ENCODE measurements around the gene PI4KA.
"Not testable (repeated sequence)": the region's sequence is repeated elsewhere in the genome, so short reads cannot be mapped to it uniquely, and the experiment has no call there.

PI4KA gene

DNA sequence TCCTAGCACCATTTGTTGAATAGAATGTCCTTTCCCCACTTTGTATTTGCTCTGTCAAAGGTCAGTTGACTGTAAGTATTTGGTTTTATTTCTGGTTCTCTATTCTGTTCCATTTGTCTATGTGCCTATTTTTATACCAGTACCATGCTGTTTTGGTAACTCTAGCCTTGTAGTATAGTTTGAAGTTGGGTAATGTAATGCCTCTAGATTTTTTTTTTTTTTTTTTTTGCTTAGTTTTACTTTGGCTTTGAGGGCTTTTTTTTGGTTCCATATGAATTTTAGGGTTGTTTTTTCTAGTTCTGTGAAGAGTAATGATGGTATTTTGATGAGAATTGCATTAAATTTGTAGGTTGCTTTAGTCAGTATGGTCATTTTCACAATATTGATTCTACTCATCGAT, 183.0 kb downstream of the PI4KA start:
- not testable (repeated sequence) for DNase-seq

DNA sequence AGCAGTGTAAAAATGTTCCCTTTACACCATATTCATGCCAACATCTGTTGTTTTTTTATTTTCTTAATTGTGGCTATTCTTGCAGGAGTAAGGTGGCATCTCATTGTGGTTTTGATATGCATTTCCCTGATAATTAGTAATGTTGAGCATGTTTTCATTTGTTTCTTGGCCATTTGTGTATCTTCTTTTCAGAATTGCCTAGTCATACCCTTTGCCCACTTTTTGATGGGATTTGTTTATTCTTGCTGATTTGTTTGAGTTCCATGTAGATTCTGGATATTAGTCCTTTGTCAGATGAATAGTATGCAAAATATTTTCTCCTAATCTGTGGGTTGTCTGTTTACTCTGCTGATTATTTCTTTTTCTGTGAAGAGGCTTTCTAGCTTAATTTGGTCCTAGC, 183.6 kb downstream of the PI4KA start:
- no peak for DNase-seq

- DNase-seq, result no peak
Measured at GRCh38 chr22:20673295-20674195, 185.1 kb downstream of the PI4KA start.

GRCh38 chr22:20672732-20673131, 185.9 kb downstream of the PI4KA start:
- no peak for DNase-seq

DNA sequence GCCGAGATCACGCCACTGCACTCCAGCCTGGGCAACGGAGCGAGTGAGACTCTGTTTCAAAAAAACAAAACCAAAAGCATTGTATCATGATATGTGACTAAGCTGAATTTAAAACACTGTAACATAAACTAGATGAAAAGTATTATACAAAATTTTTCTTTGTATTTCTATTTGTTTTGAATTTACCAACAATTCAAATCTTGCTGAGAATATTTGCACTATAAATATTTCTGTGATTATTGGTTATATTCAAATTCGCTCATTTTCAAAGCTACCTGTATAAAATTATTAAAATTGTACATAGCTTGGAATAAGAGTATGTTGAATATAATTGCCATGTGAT, 186.6 kb downstream of the PI4KA start:
- DNase-seq, result no peak

GRCh38 chr22:20671409-20672081, 187.1 kb downstream of the PI4KA start:
- no peak for DNase-seq

- not testable (repeated sequence) for DNase-seq
Measured at GRCh38 chr22:20670457-20671261, 188.0 kb downstream of the PI4KA start.

- DNase-seq, result not testable (repeated sequence)
Measured at GRCh38 chr22:20669884-20670283, 188.7 kb downstream of the PI4KA start.

GRCh38 chr22:20669471-20669870, 189.1 kb downstream of the PI4KA start:
- DNase-seq, result not testable (repeated sequence)

DNA sequence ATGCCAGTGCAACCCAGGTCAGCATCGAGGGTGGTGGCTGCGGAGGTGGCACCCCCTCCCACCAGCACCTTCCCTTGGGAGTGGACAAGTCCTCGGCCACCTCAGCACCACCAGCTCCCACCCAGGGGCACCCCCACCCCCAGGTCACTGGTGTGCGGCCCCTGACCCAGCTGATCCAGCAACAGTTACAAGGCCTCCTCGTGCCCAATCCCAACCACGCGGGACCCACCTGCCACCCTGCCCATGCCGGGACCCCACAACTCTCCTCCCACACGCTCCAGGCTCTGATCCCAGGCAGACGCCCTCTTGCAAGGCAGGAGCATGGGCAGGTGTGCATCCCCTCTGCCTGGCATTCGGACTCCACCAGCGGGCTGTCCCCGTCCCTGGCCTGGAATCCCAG, 189.8 kb downstream of the PI4KA start:
- DNase-seq, result not testable (repeated sequence)

- DNase-seq, result not testable (repeated sequence)
Measured at GRCh38 chr22:20668226-20668625, 190.4 kb downstream of the PI4KA start.

- DNase-seq, result not testable (repeated sequence)
Measured at GRCh38 chr22:20667548-20667947, 191.1 kb downstream of the PI4KA start.

GRCh38 chr22:20666560-20666959, 192.1 kb downstream of the PI4KA start:
- no peak for DNase-seq

DNA sequence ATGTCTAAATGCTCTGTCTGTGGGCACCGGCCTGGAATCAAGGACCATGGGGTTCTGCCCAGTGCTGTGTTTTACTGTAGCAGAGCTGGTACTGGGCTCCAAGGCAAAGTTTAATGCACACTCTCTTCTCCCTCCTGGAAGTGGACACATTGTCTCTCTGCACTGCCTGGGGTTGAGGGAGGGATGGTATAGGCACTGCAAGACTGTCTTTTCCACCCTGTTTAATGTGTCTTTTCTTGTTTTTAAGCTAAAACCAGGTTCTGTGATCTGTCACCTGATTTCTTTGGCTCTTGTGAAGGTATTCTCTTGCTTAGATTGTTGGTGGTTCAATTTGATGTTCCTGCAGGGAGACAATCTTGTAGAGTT, 194.0 kb downstream of the PI4KA start:
- no peak for DNase-seq

DNA sequence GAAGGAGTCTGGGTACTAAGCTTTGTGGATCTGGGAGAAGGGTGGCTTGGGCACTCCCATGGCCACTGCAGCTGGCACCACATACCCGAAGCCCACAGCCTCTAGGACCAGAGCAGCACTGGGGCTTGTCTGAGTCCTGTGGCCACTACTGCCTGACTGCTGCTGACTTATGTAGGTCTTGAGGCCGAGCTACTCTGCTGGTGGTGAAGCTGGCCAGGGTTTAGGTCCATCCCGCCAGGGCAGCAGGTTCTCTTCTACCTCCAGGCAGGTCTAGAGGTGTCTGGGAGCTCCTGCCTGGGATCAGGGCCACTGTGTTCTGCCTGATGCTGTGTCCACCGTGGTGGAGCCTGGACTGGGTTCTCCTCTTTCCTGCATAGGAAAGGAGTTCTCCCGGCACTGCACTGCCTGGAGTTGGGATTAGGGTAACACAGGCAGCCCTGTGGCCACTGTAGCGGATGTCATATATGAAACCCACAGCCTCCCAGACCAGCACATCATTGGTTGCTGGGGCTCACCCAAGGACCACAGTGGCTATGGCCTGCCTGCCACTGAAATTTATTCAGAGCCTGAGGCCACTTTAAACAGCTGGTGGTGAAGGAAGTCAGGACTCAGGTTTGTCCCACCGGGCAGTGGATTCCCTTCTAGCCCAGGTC, 194.5 kb downstream of the PI4KA start:
- DNase-seq, result no peak

- DNase-seq, result no peak
Measured at GRCh38 chr22:20663137-20663828, 195.3 kb downstream of the PI4KA start.

GRCh38 chr22:20662524-20663036, 196.0 kb downstream of the PI4KA start:
- DNase-seq, result not testable (repeated sequence)

GRCh38 chr22:20661473-20661872, 197.1 kb downstream of the PI4KA start:
- no peak for DNase-seq

GRCh38 chr22:20660441-20661054, 198.1 kb downstream of the PI4KA start:
- DNase-seq, result no peak

DNA sequence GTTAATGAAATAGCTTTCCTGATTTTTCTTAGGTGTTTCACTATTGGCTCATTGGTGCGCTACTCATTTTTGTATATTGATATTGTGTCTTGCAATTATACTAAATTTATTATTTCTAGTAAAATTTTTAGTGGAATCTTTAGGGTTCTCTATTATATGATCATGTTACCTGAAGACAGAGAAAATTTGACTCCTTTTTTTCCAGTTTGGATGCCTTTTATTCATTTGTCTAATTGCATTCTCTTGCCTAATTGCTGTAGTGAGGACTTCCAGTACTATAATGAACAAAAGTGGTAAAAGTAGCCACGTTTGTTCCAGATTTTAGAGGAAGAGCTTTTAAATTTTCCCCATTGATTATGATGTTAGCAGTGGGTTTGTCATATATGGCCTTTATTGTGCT, 198.7 kb downstream of the PI4KA start:
- DNase-seq, result no peak

DNA sequence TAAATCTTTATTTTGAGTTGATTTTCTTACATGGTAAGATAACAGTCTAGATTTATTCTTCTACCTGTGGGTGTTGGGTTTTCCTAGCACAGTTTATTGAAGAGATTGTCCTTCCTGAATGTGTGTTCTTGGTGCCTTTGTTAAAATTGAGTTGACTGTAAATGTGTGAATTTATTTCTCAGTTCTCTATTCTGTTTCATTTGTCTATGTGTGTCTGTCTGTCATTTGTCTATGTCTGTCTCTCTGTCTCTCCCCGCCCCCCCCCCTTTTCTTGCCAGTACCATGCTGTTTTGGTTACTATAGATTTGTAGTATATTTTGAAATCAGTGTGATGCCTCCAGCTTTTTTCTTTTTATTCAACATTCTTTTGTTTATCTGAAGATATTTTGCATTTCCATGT, 199.4 kb downstream of the PI4KA start:
- no peak for DNase-seq

Measured in GDM1 (cell line).